Measurements from ENCODE around the gene CFAP251. TPM values are rescaled to one million over a fixed set of nuclear protein-coding genes. Genes with fewer than 3 reads are reported as not detected.

The CFAP251 gene
- total RNA-seq, 2 experiments from 2014 or later: 4.1 to 4.7 TPM

DNA sequence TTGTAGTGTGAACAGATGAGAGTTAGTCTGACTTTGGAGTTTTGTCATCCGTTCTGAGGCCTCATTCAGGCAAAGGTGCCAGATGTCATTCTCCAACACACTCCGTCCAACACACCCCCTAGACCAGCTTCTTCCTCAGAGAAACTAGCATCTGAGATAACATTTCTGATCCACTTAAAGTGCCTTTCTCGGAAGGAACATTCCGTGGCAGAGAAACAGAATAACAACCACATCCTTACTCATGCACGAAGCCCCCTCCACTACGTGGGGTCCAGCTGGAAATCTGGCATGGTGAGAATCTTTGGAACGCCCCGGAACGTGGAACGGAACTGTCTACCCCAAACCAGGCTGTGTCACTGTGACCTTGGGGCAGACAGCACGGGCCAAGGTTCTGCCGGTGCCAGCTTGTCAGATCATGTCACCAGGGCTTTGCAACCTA, 86.3 kb downstream of the CFAP251 start:
- H3K9me2 ChIP-seq (ENCODE audit: insufficient read depth, low read length): no peaks in the 10 kb centered on the region
- H3K27ac ChIP-seq (ENCODE audit: low read depth, low read length, poor library complexity, severe bottlenecking): peak overlapping the region; percentile 100
- DNase-seq (ENCODE audit: low spot score): no peak
- peaks cover 86% of the 10 kb centered on the region for H3K4me1 ChIP-seq (ENCODE audit: insufficient read depth, low read length, poor library complexity, severe bottlenecking)
- H3K4me3 ChIP-seq (ENCODE audit: low read depth, low read length, poor library complexity, severe bottlenecking): peak overlapping the region; percentile 78
- H4K20me1 ChIP-seq (ENCODE audit: insufficient read depth, low read length): no peaks in the 10 kb centered on the region
- peaks cover 56% of the 10 kb centered on the region for H3K79me2 ChIP-seq (ENCODE audit: insufficient read depth, low read depth, low read length)
- intact Hi-C loops (cut with micrococcal nuclease; ENCODE audit: unreplicated experiment): loop anchor here (1.0 to 10.0 kb wide), 5 partner anchors 20 to 1710 kb away; partner anchors contain the start of genes CFAP251, RNU4-1, RNU4-2 and SETD1B
- BruUV-seq (replicated peaks): TSS peak; percentile 95
- H3K36me3 ChIP-seq (ENCODE audit: insufficient read depth, low read length): peaks cover 42% of the 10 kb centered on the region
- H2AFZ ChIP-seq (ENCODE audit: low read length): no peak overlapping the region
- POLR2A ChIA-PET: interaction anchor here (2.0 to 15.4 kb wide), 6 partner anchors 10 to 78 kb away, joined by 5 to 332 read pairs (median 100); partner anchors contain the start of gene BCL7A
- peaks cover 17% of the 10 kb centered on the region for H3K9me3 ChIP-seq (ENCODE audit: low read length)
- H3K4me2 ChIP-seq (ENCODE audit: low read length): peak overlapping the region; percentile 81
- CTCF ChIA-PET (ENCODE audit: unreplicated experiment): interaction anchor here (0.8 to 1.3 kb wide), 2 partner anchors 23 to 26 kb away, joined by 3 to 4 read pairs; no protein-coding TSS in a partner anchor
- no peak for TF ChIP-seq EZH2phosphoT487 (IDR thresholded peaks at IDR 0.05; ENCODE audit: borderline replicate concordance, low read depth, low read length)
- TF ChIP-seq, protein P1, sequence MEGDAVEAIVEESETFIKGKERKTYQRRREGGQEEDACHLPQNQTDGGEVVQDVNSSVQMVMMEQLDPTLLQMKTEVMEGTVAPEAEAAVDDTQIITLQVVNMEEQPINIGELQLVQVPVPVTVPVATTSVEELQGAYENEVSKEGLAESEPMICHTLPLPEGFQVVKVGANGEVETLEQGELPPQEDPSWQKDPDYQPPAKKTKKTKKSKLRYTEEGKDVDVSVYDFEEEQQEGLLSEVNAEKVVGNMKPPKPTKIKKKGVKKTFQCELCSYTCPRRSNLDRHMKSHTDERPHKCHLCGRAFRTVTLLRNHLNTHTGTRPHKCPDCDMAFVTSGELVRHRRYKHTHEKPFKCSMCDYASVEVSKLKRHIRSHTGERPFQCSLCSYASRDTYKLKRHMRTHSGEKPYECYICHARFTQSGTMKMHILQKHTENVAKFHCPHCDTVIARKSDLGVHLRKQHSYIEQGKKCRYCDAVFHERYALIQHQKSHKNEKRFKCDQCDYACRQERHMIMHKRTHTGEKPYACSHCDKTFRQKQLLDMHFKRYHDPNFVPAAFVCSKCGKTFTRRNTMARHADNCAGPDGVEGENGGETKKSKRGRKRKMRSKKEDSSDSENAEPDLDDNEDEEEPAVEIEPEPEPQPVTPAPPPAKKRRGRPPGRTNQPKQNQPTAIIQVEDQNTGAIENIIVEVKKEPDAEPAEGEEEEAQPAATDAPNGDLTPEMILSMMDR (conservative IDR thresholded peaks at IDR 0.05; ENCODE audit: low read length): no peak

DNA sequence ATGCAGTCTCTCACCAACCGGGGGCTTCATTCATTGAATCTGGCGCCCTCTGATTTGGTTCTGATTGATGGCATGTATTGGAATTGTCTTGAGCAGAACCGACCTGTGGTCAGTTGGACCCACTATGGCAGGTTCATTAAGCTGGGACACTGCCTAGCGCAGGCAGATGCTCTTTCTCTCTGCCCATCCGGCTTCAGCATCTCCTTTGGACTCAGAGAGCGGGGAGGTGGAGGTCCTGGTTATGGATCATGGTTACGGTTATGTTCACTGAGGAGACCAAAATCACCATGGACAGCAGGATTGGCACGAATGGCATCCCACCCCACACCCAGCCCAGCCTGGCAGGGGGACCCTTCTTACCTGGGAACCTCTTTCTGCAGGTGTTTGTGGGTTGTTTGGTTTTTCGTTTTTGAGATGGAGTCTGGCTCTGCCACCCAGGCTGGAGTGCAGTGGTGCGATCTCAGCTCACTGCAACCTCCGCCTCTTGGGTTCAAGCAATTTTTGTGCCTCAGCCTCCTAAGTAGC, 86.9 kb downstream of the CFAP251 start:
- POLR2A ChIA-PET: interaction anchor here (0.6 to 15.4 kb wide), 11 partner anchors 9 to 264 kb away, joined by 3 to 332 read pairs (median 9); partner anchors contain the start of gene BCL7A
- BruUV-seq (replicated peaks): TSS peak; percentile 55
- Histone ChIP-seq H3K9me3 (ENCODE audit: low read length) (peaks cover 13% of the 10 kb centered on the region), H3K27ac (ENCODE audit: low read depth, low read length, poor library complexity, severe bottlenecking) (peak overlapping the region; percentile 100), H4K20me1 (ENCODE audit: insufficient read depth, low read length) (no peaks in the 10 kb centered on the region), H3K79me2 (ENCODE audit: insufficient read depth, low read depth, low read length) (peaks cover 54% of the 10 kb centered on the region), H2AFZ (ENCODE audit: low read length) (no peak overlapping the region), H3K4me3 (ENCODE audit: low read depth, low read length, poor library complexity, severe bottlenecking) (peak overlapping the region; percentile 78), H3K4me2 (ENCODE audit: low read length) (peak overlapping the region; percentile 81), H3K36me3 (ENCODE audit: insufficient read depth, low read length) (peaks cover 35% of the 10 kb centered on the region), H3K4me1 (ENCODE audit: insufficient read depth, low read length, poor library complexity, severe bottlenecking) (peaks cover 92% of the 10 kb centered on the region), H3K9me2 (ENCODE audit: insufficient read depth, low read length) (no peaks in the 10 kb centered on the region)
- TF ChIP-seq, protein P1 (conservative IDR thresholded peaks at IDR 0.05; ENCODE audit: low read length): no peak
- no peak for TF ChIP-seq EZH2phosphoT487 (IDR thresholded peaks at IDR 0.05; ENCODE audit: borderline replicate concordance, low read depth, low read length)
- peak; percentile 69 for DNase-seq (ENCODE audit: low spot score)
- CTCF ChIA-PET (ENCODE audit: unreplicated experiment): interaction anchor here (1.1 to 2.1 kb wide), 3 partner anchors 23 to 211 kb away, joined by 3 to 8 read pairs (median 3); no protein-coding TSS in a partner anchor
- intact Hi-C loops (cut with micrococcal nuclease; ENCODE audit: unreplicated experiment): loop anchor here (5.0 to 10.0 kb wide), 2 partner anchors 203 to 1711 kb away; partner anchors contain the start of genes RNU4-1, RNU4-2 and SETD1B
